Rectal smooth muscle tissue (tissue), 1 donor: ENCODE data around the gene SERPINA3.
A peak's percentile ranks its signal among the peaks of the same experiment; 100 is the strongest.

ENCODE experiments used
- H3K27ac ChIP-seq: one replicate; pipeline ENCODE4 v1.7.0; 2013; ENCODE audit warnings: low read depth, low read length, inconsistent platforms
- H3K27me3 ChIP-seq: one replicate; pipeline ENCODE4 v1.7.0; 2013; ENCODE audit warnings: low read length; ENCODE audit not compliant: control insufficient read depth, insufficient read depth
- H3K36me3 ChIP-seq: one replicate; pipeline ENCODE4 v1.7.0; 2013; ENCODE audit warnings: low read length; ENCODE audit not compliant: control insufficient read depth, insufficient read depth
- H3K4me1 ChIP-seq: one replicate; pipeline ENCODE4 v1.7.0; 2013; ENCODE audit warnings: low read length; ENCODE audit not compliant: control insufficient read depth, insufficient read depth
- H3K4me3 ChIP-seq: one replicate; pipeline ENCODE4 v1.7.0; 2013; ENCODE audit warnings: low read length
- H3K9ac ChIP-seq: one replicate; pipeline ENCODE4 v1.7.0; 2013; ENCODE audit warnings: low read length

Gene SERPINA3

GRCh38 chr14:94648801-94649200 lies 36.6 kb downstream of the SERPINA3 start:
- H3K9ac ChIP-seq = no peak overlapping the region
- H3K4me3 ChIP-seq = no peak overlapping the region
- no peaks in the 10 kb centered on the region for H3K36me3 ChIP-seq
- H3K27ac ChIP-seq = no peak overlapping the region
- no peaks in the 10 kb centered on the region for H3K27me3 ChIP-seq
- no peaks in the 10 kb centered on the region for H3K4me1 ChIP-seq

GRCh38 chr14:94649543-94650443 lies 37.6 kb downstream of the SERPINA3 start:
- Histone ChIP-seq H3K36me3 (no peaks in the 10 kb centered on the region), H3K4me1 (no peaks in the 10 kb centered on the region), H3K4me3 (no peak overlapping the region), H3K9ac (no peak overlapping the region), H3K27me3 (no peaks in the 10 kb centered on the region), H3K27ac (no peak overlapping the region)

GRCh38 chr14:94650444-94650775 lies 38.2 kb downstream of the SERPINA3 start:
- Histone ChIP-seq H3K27me3 (no peaks in the 10 kb centered on the region), H3K36me3 (no peaks in the 10 kb centered on the region), H3K4me1 (no peaks in the 10 kb centered on the region), H3K4me3 (no peak overlapping the region), H3K27ac (no peak overlapping the region), H3K9ac (no peak overlapping the region)

- Histone ChIP-seq H3K4me1 (no peaks in the 10 kb centered on the region), H3K27ac (no peak overlapping the region), H3K36me3 (no peaks in the 10 kb centered on the region), H3K9ac (no peak overlapping the region), H3K27me3 (no peaks in the 10 kb centered on the region), H3K4me3 (no peak overlapping the region)
Observed at GRCh38 chr14:94650806-94651805, 38.9 kb downstream of the SERPINA3 start.

- H3K36me3 ChIP-seq = no peaks in the 10 kb centered on the region
- H3K27ac ChIP-seq = no peak overlapping the region
- H3K4me3 ChIP-seq = no peak overlapping the region
- no peaks in the 10 kb centered on the region for H3K4me1 ChIP-seq
- H3K9ac ChIP-seq = no peak overlapping the region
- H3K27me3 ChIP-seq = no peaks in the 10 kb centered on the region
Observed at GRCh38 chr14:94653321-94653720, 41.1 kb downstream of the SERPINA3 start.

- Histone ChIP-seq H3K9ac (no peak overlapping the region), H3K27ac (peak overlapping the region; percentile 1), H3K4me1 (no peaks in the 10 kb centered on the region), H3K4me3 (no peak overlapping the region), H3K27me3 (no peaks in the 10 kb centered on the region), H3K36me3 (no peaks in the 10 kb centered on the region)
Observed at GRCh38 chr14:94654071-94654861, 42.1 kb downstream of the SERPINA3 start.

GRCh38 chr14:94655169-94655710 lies 43.0 kb downstream of the SERPINA3 start:
- no peaks in the 10 kb centered on the region for H3K4me1 ChIP-seq
- H3K27me3 ChIP-seq = no peaks in the 10 kb centered on the region
- no peak overlapping the region for H3K27ac ChIP-seq
- H3K4me3 ChIP-seq = no peak overlapping the region
- H3K9ac ChIP-seq = no peak overlapping the region
- no peaks in the 10 kb centered on the region for H3K36me3 ChIP-seq

GRCh38 chr14:94656043-94656442 lies 43.9 kb downstream of the SERPINA3 start:
- H3K36me3 ChIP-seq = no peaks in the 10 kb centered on the region
- H3K4me3 ChIP-seq = no peak overlapping the region
- H3K4me1 ChIP-seq = no peaks in the 10 kb centered on the region
- no peak overlapping the region for H3K27ac ChIP-seq
- no peak overlapping the region for H3K9ac ChIP-seq
- H3K27me3 ChIP-seq = no peaks in the 10 kb centered on the region

- Histone ChIP-seq H3K4me3 (no peak overlapping the region), H3K36me3 (no peaks in the 10 kb centered on the region), H3K27me3 (no peaks in the 10 kb centered on the region), H3K9ac (no peak overlapping the region), H3K4me1 (no peaks in the 10 kb centered on the region), H3K27ac (no peak overlapping the region)
Observed at GRCh38 chr14:94659256-94659655, 47.1 kb downstream of the SERPINA3 start.

GRCh38 chr14:94659901-94660300 lies 47.7 kb downstream of the SERPINA3 start:
- Histone ChIP-seq H3K27me3 (no peaks in the 10 kb centered on the region), H3K27ac (no peak overlapping the region), H3K4me1 (peaks cover under 1% of the 10 kb centered on the region), H3K4me3 (no peak overlapping the region), H3K9ac (no peak overlapping the region), H3K36me3 (no peaks in the 10 kb centered on the region)

- Histone ChIP-seq H3K27me3 (no peaks in the 10 kb centered on the region), H3K4me1 (peaks cover 4% of the 10 kb centered on the region), H3K27ac (no peak overlapping the region)
Observed at GRCh38 chr14:94660306-94660946, 48.2 kb downstream of the SERPINA3 start.

More at GRCh38 chr14:94660306-94660946, 48.2 kb downstream of the SERPINA3 start:
- H3K9ac ChIP-seq = no peak overlapping the region
- H3K36me3 ChIP-seq = no peaks in the 10 kb centered on the region
- no peak overlapping the region for H3K4me3 ChIP-seq
